Measurements from ENCODE around the gene BSN. TPM values are rescaled to one million over a fixed set of nuclear protein-coding genes. Genes with fewer than 3 reads are reported as not detected.

BSN gene
- total RNA-seq, 1 donor from 2014 or later = 0.67 TPM

- H3K4me1 Mint-ChIP-seq = peaks cover 9% of the 10 kb centered on the region
- DNase-seq (ENCODE audit: low spot score in 2 of 2, unreplicated experiment in 2 of 2) = peak in 1 of 2 experiments; percentile 16
- no peak overlapping the region for H3K4me3 Mint-ChIP-seq
- no peaks in the 10 kb centered on the region for H3K27me3 Mint-ChIP-seq (ENCODE audit: low read depth)
- TF ChIP-seq CTCF (IDR thresholded peaks at IDR 0.05; ENCODE audit: unreplicated experiment) = no peak
- no peak overlapping the region for H3K27ac Mint-ChIP-seq
- H3K9me3 Mint-ChIP-seq = peaks cover under 1% of the 10 kb centered on the region
- H3K36me3 Mint-ChIP-seq = no peaks in the 10 kb centered on the region
Measured at GRCh38 chr3:49607105-49607591, 52.9 kb downstream of the BSN start.

- Mint-ChIP-seq H3K36me3 (no peaks in the 10 kb centered on the region), H3K27ac (no peak overlapping the region), H3K27me3 (ENCODE audit: low read depth) (no peaks in the 10 kb centered on the region), H3K4me3 (no peak overlapping the region), H3K4me1 (peaks cover 9% of the 10 kb centered on the region), H3K9me3 (peaks cover 5% of the 10 kb centered on the region)
- DNase-seq (ENCODE audit: low spot score in 2 of 2, unreplicated experiment in 2 of 2) = peak in 1 of 2 experiments; percentile 32
- TF ChIP-seq CTCF (IDR thresholded peaks at IDR 0.05; ENCODE audit: unreplicated experiment) = peak; percentile 50
Measured at GRCh38 chr3:49607796-49608195, 53.5 kb downstream of the BSN start.

- Mint-ChIP-seq H3K9me3 (peaks cover 5% of the 10 kb centered on the region), H3K27ac (no peak overlapping the region), H3K4me3 (no peak overlapping the region), H3K4me1 (peaks cover 9% of the 10 kb centered on the region), H3K27me3 (ENCODE audit: low read depth) (no peaks in the 10 kb centered on the region), H3K36me3 (no peaks in the 10 kb centered on the region)
- no peak for TF ChIP-seq CTCF (IDR thresholded peaks at IDR 0.05; ENCODE audit: unreplicated experiment)
- DNase-seq (ENCODE audit: low spot score in 2 of 2, unreplicated experiment in 2 of 2) = peak in 1 of 2 experiments; percentile 21
Measured at GRCh38 chr3:49609314-49609713, 55.0 kb downstream of the BSN start.

GRCh38 chr3:49609815-49610214 is 55.5 kb downstream of the BSN start:
- no peaks in the 10 kb centered on the region for H3K27me3 Mint-ChIP-seq (ENCODE audit: low read depth)
- H3K4me1 Mint-ChIP-seq = peaks cover 9% of the 10 kb centered on the region
- no peak overlapping the region for H3K27ac Mint-ChIP-seq
- no peak for TF ChIP-seq CTCF (IDR thresholded peaks at IDR 0.05; ENCODE audit: unreplicated experiment)
- H3K4me3 Mint-ChIP-seq = no peak overlapping the region
- H3K9me3 Mint-ChIP-seq = peaks cover 5% of the 10 kb centered on the region
- H3K36me3 Mint-ChIP-seq = no peaks in the 10 kb centered on the region
- DNase-seq (ENCODE audit: low spot score in 2 of 2, unreplicated experiment in 2 of 2) = no peak

GRCh38 chr3:49610666-49611280 is 56.5 kb downstream of the BSN start:
- H3K9me3 Mint-ChIP-seq = peaks cover 5% of the 10 kb centered on the region
- H3K4me3 Mint-ChIP-seq = no peak overlapping the region
- DNase-seq (ENCODE audit: low spot score in 2 of 2, unreplicated experiment in 2 of 2) = no peak
- H3K27me3 Mint-ChIP-seq (ENCODE audit: low read depth) = no peaks in the 10 kb centered on the region
- TF ChIP-seq CTCF (IDR thresholded peaks at IDR 0.05; ENCODE audit: unreplicated experiment) = no peak
- H3K27ac Mint-ChIP-seq = no peak overlapping the region
- H3K4me1 Mint-ChIP-seq = peaks cover 12% of the 10 kb centered on the region
- no peaks in the 10 kb centered on the region for H3K36me3 Mint-ChIP-seq
